GM19372 (cell line): ENCODE measurements around the gene PPP1R3F.
"Not testable (repeated sequence)": the region's sequence is repeated elsewhere in the genome, so short reads cannot be mapped to it uniquely, and the experiment has no call there.

ENCODE experiments used
- ATAC-seq: cut with Tn5 transposase; IDR thresholded peaks from one replicate; pipeline ENCODE4 v1.9.1; 2021; ENCODE audit warnings: mild to moderate bottlenecking, low read depth, moderate library complexity; ENCODE audit not compliant: unreplicated experiment

Gene PPP1R3F

GRCh38 chrX:49271341-49271740 lies 1.7 kb downstream of the PPP1R3F start:
- ATAC-seq = no peak

- ATAC-seq = no peak
Measured at GRCh38 chrX:49272421-49272820, 2.8 kb downstream of the PPP1R3F start.

- ATAC-seq = no peak
Measured at GRCh38 chrX:49273181-49273727, 3.7 kb downstream of the PPP1R3F start.

GRCh38 chrX:49276207-49276606 lies 6.6 kb downstream of the PPP1R3F start:
- no peak for ATAC-seq

- ATAC-seq = no peak
Measured at GRCh38 chrX:49276671-49277534, 7.3 kb downstream of the PPP1R3F start.

GRCh38 chrX:49277535-49277830 lies 7.9 kb downstream of the PPP1R3F start:
- ATAC-seq = no peak

- ATAC-seq = no peak
Measured at GRCh38 chrX:49278081-49278480, 8.5 kb downstream of the PPP1R3F start.

GRCh38 chrX:49282647-49283011 lies 13.0 kb downstream of the PPP1R3F start:
- ATAC-seq = no peak

- no peak for ATAC-seq
Measured at GRCh38 chrX:49284212-49284611, 14.6 kb downstream of the PPP1R3F start.

- no peak for ATAC-seq
Measured at GRCh38 chrX:49286136-49286535, 16.5 kb downstream of the PPP1R3F start.

- ATAC-seq = no peak
Measured at GRCh38 chrX:49286581-49286980, 17.0 kb downstream of the PPP1R3F start.

GRCh38 chrX:49287665-49288064 lies 18.1 kb downstream of the PPP1R3F start:
- ATAC-seq = no peak

GRCh38 chrX:49290215-49290614 lies 20.6 kb downstream of the PPP1R3F start:
- no peak for ATAC-seq

GRCh38 chrX:49291615-49292337 lies 22.2 kb downstream of the PPP1R3F start:
- no peak for ATAC-seq

- ATAC-seq = no peak
Measured at GRCh38 chrX:49292400-49293362, 23.1 kb downstream of the PPP1R3F start.

- not testable (repeated sequence) for ATAC-seq
Measured at GRCh38 chrX:49299293-49299692, 29.7 kb downstream of the PPP1R3F start.

GRCh38 chrX:49300703-49301102 lies 31.1 kb downstream of the PPP1R3F start:
- ATAC-seq = no peak

- no peak for ATAC-seq
Measured at GRCh38 chrX:49303346-49303745, 33.8 kb downstream of the PPP1R3F start, which contains the start of gene GAGE10. GAGE10 (plus strand) TSS chrX:49303646; CDS start chrX:49304860, 1,214 bp downstream.

GRCh38 chrX:49307775-49308174 lies 38.2 kb downstream of the PPP1R3F start:
- not testable (repeated sequence) for ATAC-seq

- ATAC-seq = no peak
Measured at GRCh38 chrX:49308604-49309269, 39.1 kb downstream of the PPP1R3F start.
